Peyer's patch (tissue), 4 donors: ENCODE measurements around the gene TTC39B. TPM values are rescaled to one million over a fixed set of nuclear protein-coding genes. Genes with fewer than 3 reads are reported as not detected.

Source experiments
- DNase-seq, 3 donors: peaks; one replicate each; pipeline ENCODE4 v3.0.0-alpha.2; 2017 to 2019
- H3K27ac ChIP-seq, 4 donors: fragments of 200-600 bp; sonication (generic); one replicate each; pipeline ENCODE4 v1.5.1; 2016 to 2019
- H3K27me3 ChIP-seq, 2 donors: fragments of 200-600 bp; sonication (generic); one replicate each; pipeline ENCODE4 v1.5.1; 2019
- H3K36me3 ChIP-seq, 3 donors: fragments of 200-600 bp; sonication (generic); one replicate each; pipeline ENCODE4 v1.5.1; 2016 to 2019
- H3K4me1 ChIP-seq, 4 donors: fragments of 200-600 bp; sonication (generic); one replicate each; pipeline ENCODE4 v1.5.1; 2016 to 2019
- H3K4me3 ChIP-seq, 4 donors: fragments of 200-600 bp; sonication (generic); 1 replicate in 3 of 4; 2 replicates in 1 of 4; pipeline ENCODE4 v1.5.1; 2016 to 2019; ENCODE audit warnings: mild to moderate bottlenecking in 1 of 4
- H3K9me3 ChIP-seq, 4 donors: fragments of 200-600 bp; sonication (generic); one replicate each; pipeline ENCODE4 v1.5.1; 2016 to 2019; ENCODE audit warnings: mild to moderate bottlenecking in 1 of 4
- CTCF ChIP-seq, 6 experiments: fragments of 450-650 bp in 4 of 6; fragments of 200-600 bp in 2 of 6; sonication (generic) in 1 of 6; IDR thresholded peaks; one replicate each; pipeline ENCODE4 v1.5.1; 2017 to 2019; ENCODE audit warnings: antibody characterized with exemption in 6 of 6, mild to moderate bottlenecking in 3 of 6, moderate library complexity in 1 of 6
- POLR2A ChIP-seq, 2 donors: fragments of 450-650 bp; IDR thresholded peaks; one replicate each; pipeline ENCODE4 v1.5.1; 2017; ENCODE audit warnings: antibody characterized with exemption in 2 of 2, mild to moderate bottlenecking in 2 of 2, moderate library complexity in 2 of 2
- total RNA-seq, 4 donors: library from RNA; depleted of rRNA; stranded (reverse); fragments of >200 nt; gene quantifications; one replicate each; pipeline ENCODE4 v1.1.0, GENCODE V29; 2016

TTC39B gene
- total RNA-seq, 4 donors from 2014 or later = 17.3 to 44.1 (median 33.1) TPM

GRCh38 chr9:15227491-15227890 is 79.5 kb downstream of the TTC39B start:
- no peak for DNase-seq
- Histone ChIP-seq H3K36me3 (peaks cover 0 to 19% (median 0%) of the 10 kb centered on the region in 3 donors), H3K27me3 (no peaks in the 10 kb centered on the region), H3K27ac (no peak overlapping the region), H3K9me3 (no peaks in the 10 kb centered on the region), H3K4me3 (no peak overlapping the region), H3K4me1 (no peaks in the 10 kb centered on the region)
- no peak for TF ChIP-seq POLR2A (IDR thresholded peaks at IDR 0.05)
- TF ChIP-seq CTCF (IDR thresholded peaks at IDR 0.05) = no peak

GRCh38 chr9:15225564-15226126 is 81.4 kb downstream of the TTC39B start:
- no peak for TF ChIP-seq POLR2A (IDR thresholded peaks at IDR 0.05)
- no peak for TF ChIP-seq CTCF (IDR thresholded peaks at IDR 0.05)

GRCh38 chr9:15222313-15222712 is 84.7 kb downstream of the TTC39B start:
- Histone ChIP-seq H3K4me3 (no peak overlapping the region), H3K27me3 (no peaks in the 10 kb centered on the region), H3K27ac (no peak overlapping the region), H3K36me3 (peaks cover 0 to 22% (median 0%) of the 10 kb centered on the region in 3 donors), H3K4me1 (peaks cover 0 to 12% (median 0%) of the 10 kb centered on the region in 4 donors), H3K9me3 (no peaks in the 10 kb centered on the region)
- TF ChIP-seq CTCF (IDR thresholded peaks at IDR 0.05) (no peak), POLR2A (IDR thresholded peaks at IDR 0.05) (no peak)
- no peak for DNase-seq

More at GRCh38 chr9:15225564-15226126, 81.4 kb downstream of the TTC39B start:
- no peaks in the 10 kb centered on the region for H3K27me3 ChIP-seq
- H3K4me3 ChIP-seq = no peak overlapping the region
- DNase-seq = no peak
- no peak overlapping the region for H3K27ac ChIP-seq
- no peaks in the 10 kb centered on the region for H3K4me1 ChIP-seq
- H3K36me3 ChIP-seq = peaks cover 0 to 22% (median 0%) of the 10 kb centered on the region in 3 donors
- H3K9me3 ChIP-seq = no peaks in the 10 kb centered on the region

GRCh38 chr9:15221746-15222145 is 85.3 kb downstream of the TTC39B start:
- H3K9me3 ChIP-seq = no peaks in the 10 kb centered on the region
- peaks cover 0 to 12% (median 0%) of the 10 kb centered on the region in 4 donors for H3K4me1 ChIP-seq
- no peak overlapping the region for H3K27ac ChIP-seq
- no peak overlapping the region for H3K4me3 ChIP-seq
- TF ChIP-seq POLR2A (IDR thresholded peaks at IDR 0.05) (no peak), CTCF (IDR thresholded peaks at IDR 0.05) (no peak)
- no peaks in the 10 kb centered on the region for H3K27me3 ChIP-seq
- peaks cover 0 to 22% (median 0%) of the 10 kb centered on the region in 3 donors for H3K36me3 ChIP-seq
- no peak for DNase-seq

GRCh38 chr9:15220658-15221318 is 86.2 kb downstream of the TTC39B start:
- peaks cover 0 to 12% (median 0%) of the 10 kb centered on the region in 4 donors for H3K4me1 ChIP-seq
- TF ChIP-seq CTCF (IDR thresholded peaks at IDR 0.05) (no peak), POLR2A (IDR thresholded peaks at IDR 0.05) (no peak)
- H3K27me3 ChIP-seq = no peaks in the 10 kb centered on the region
- H3K4me3 ChIP-seq = no peak overlapping the region
- DNase-seq = no peak
- H3K9me3 ChIP-seq = no peaks in the 10 kb centered on the region
- peaks cover 0 to 22% (median 0%) of the 10 kb centered on the region in 3 donors for H3K36me3 ChIP-seq
- no peak overlapping the region for H3K27ac ChIP-seq
